CD14-positive monocyte (primary cell): Measurements from ENCODE around the gene PPOX. TPM values are rescaled to one million over a fixed set of nuclear protein-coding genes. Genes with fewer than 3 reads are reported as not detected.

Experiments
- DNase-seq, 3 donors: peaks; one replicate each; pipeline ENCODE4 v3.0.0-alpha.2; 2011 to 2022
- H2AFZ ChIP-seq: 2 replicates; pipeline ENCODE4 v1.6.0; 2012; ENCODE audit warnings: mild to moderate bottlenecking, low read depth, low read length, inconsistent platforms; ENCODE audit not compliant: insufficient read depth, poor library complexity, severe bottlenecking
- H3K27ac ChIP-seq, 2 donors: 1 replicate in 1 of 2; 2 replicates in 1 of 2; pipeline ENCODE4 v1.5.1; 2012 to 2013; ENCODE audit warnings: low read length in 2 of 2, control low read depth in 1 of 2, inconsistent platforms in 1 of 2, low read depth in 1 of 2, mild to moderate bottlenecking in 1 of 2
- H3K27me3 ChIP-seq, 2 donors: one replicate each; pipeline versions ENCODE4 v1.6.0 to v1.6.1; 2011 to 2013; ENCODE audit warnings: low read length in 2 of 2; ENCODE audit not compliant: control insufficient read depth in 2 of 2, insufficient read depth in 2 of 2
- H3K36me3 ChIP-seq, 2 donors: replicated peaks in 1 of 2; 1 replicate in 1 of 2; 2 replicates in 1 of 2; pipeline versions ENCODE4 v1.5.1 to v1.6.1; 2012 to 2013; ENCODE audit warnings: low read length in 2 of 2, control low read depth in 1 of 2, inconsistent platforms in 1 of 2, mild to moderate bottlenecking in 1 of 2; ENCODE audit not compliant: insufficient read depth in 2 of 2, control insufficient read depth in 1 of 2
- H3K4me1 ChIP-seq, 2 donors: 1 replicate in 1 of 2; 2 replicates in 1 of 2; pipeline versions ENCODE4 v1.5.1 to v1.6.1; 2012 to 2013; ENCODE audit warnings: low read length in 2 of 2, control low read depth in 1 of 2, inconsistent platforms in 1 of 2, mild to moderate bottlenecking in 1 of 2, moderate library complexity in 1 of 2; ENCODE audit not compliant: insufficient read depth in 2 of 2, control insufficient read depth in 1 of 2
- H3K4me2 ChIP-seq: replicated peaks from 2 replicates; pipeline ENCODE3; 2012; ENCODE audit warnings: low read length, moderate library complexity, mild to moderate bottlenecking; ENCODE audit not compliant: poor library complexity, severe bottlenecking; ENCODE audit errors: extremely low read depth
- H3K4me3 ChIP-seq, 3 experiments: fragments of 200-600 bp in 1 of 3; sonication (generic) in 1 of 3; replicated peaks in 1 of 3; 1 replicate in 2 of 3; 2 replicates in 1 of 3; pipeline ENCODE4 v1.5.1; 2011 to 2013; ENCODE audit warnings: low read length in 3 of 3, mild to moderate bottlenecking in 3 of 3, control low read depth in 2 of 3, low read depth in 2 of 3, inconsistent platforms in 1 of 3, moderate library complexity in 1 of 3
- H3K79me2 ChIP-seq: 2 replicates; pipeline ENCODE4 v1.6.0; 2012; ENCODE audit warnings: mild to moderate bottlenecking, control low read depth, inconsistent platforms, low read length, moderate library complexity; ENCODE audit not compliant: insufficient read depth
- H3K9ac ChIP-seq: 2 replicates; pipeline ENCODE4 v1.6.0; 2017; ENCODE audit warnings: low read length, mild to moderate bottlenecking; ENCODE audit not compliant: insufficient read depth, poor library complexity, severe bottlenecking
- H3K9me3 ChIP-seq, 2 donors: replicated peaks in 1 of 2; 1 replicate in 1 of 2; 2 replicates in 1 of 2; pipeline versions ENCODE4 v1.5.1 to v1.6.1; 2012 to 2013; ENCODE audit warnings: low read length in 2 of 2, control low read depth in 1 of 2; ENCODE audit not compliant: control insufficient read depth in 1 of 2, insufficient read depth in 1 of 2
- H4K20me1 ChIP-seq: 2 replicates; pipeline ENCODE4 v1.6.0; 2012; ENCODE audit warnings: mild to moderate bottlenecking, low read length, control low read depth, moderate library complexity; ENCODE audit not compliant: insufficient read depth
- H3K27ac Mint-ChIP-seq, 7 donors: one replicate each; pipeline ENCODE4 v1.8.0; 2020; ENCODE audit warnings: mild to moderate bottlenecking in 7 of 7, mixed read lengths in 7 of 7, moderate library complexity in 6 of 7, inconsistent platforms in 2 of 7
- H3K27me3 Mint-ChIP-seq, 3 donors: one replicate each; pipeline ENCODE4 v1.8.0; 2021 to 2022; ENCODE audit warnings: low read depth in 3 of 3, mild to moderate bottlenecking in 3 of 3, mixed read lengths in 3 of 3, moderate library complexity in 3 of 3, inconsistent platforms in 1 of 3
- H3K36me3 Mint-ChIP-seq, 2 donors: one replicate each; pipeline ENCODE4 v1.8.0; 2020; ENCODE audit warnings: mixed read lengths in 2 of 2, inconsistent platforms in 1 of 2, mild to moderate bottlenecking in 1 of 2
- H3K4me1 Mint-ChIP-seq: one replicate; pipeline ENCODE4 v1.8.0; 2020; ENCODE audit warnings: mild to moderate bottlenecking, mixed read lengths
- H3K4me3 Mint-ChIP-seq, 2 donors: one replicate each; pipeline ENCODE4 v1.8.0; 2020; ENCODE audit warnings: mild to moderate bottlenecking in 2 of 2, mixed read lengths in 2 of 2, moderate library complexity in 1 of 2
- H3K9me3 Mint-ChIP-seq, 7 donors: one replicate each; pipeline ENCODE4 v1.8.0; 2020 to 2022; ENCODE audit warnings: mixed read lengths in 7 of 7, mild to moderate bottlenecking in 6 of 7, moderate library complexity in 6 of 7, inconsistent platforms in 2 of 7
- CTCF ChIP-seq: fragments of 200-600 bp; IDR thresholded peaks from one replicate; pipeline ENCODE4 v1.8.0; 2022; ENCODE audit warnings: antibody characterized with exemption, mild to moderate bottlenecking
- WGBS: methylation state at CpG from one replicate; pipeline ENCODE4 v1.1.5; 2013; ENCODE audit warnings: missing lambda C conversion rate; ENCODE audit not compliant: insufficient coverage; 5-methylcytosine and 5-hydroxymethylcytosine counted together
- intact Hi-C, 2 donors: fragments of 100-400 bp; cut with micrococcal nuclease; formaldehyde crosslinking; loops; one replicate each; pipeline versions ENCODE4 v1.15.0 to v1.15.1; 2023
- polyA plus RNA-seq, 3 donors: library from polyadenylated mRNA; depleted of rRNA in 1 of 3; unstranded in 2 of 3; stranded (reverse) in 1 of 3; fragments of 300-500 nt in 2 of 3; fragments of >200 nt in 1 of 3; fragmentation: Illumina TruSeq in 2 of 3; gene quantifications; 1 replicate in 2 of 3; 2 replicates in 1 of 3; pipeline ENCODE4 v1.2.3, GENCODE V29; 2012 to 2021

The PPOX gene
- polyA plus RNA-seq, 3 donors, result 10.5 to 42.6 (median 10.8) TPM

DNA sequence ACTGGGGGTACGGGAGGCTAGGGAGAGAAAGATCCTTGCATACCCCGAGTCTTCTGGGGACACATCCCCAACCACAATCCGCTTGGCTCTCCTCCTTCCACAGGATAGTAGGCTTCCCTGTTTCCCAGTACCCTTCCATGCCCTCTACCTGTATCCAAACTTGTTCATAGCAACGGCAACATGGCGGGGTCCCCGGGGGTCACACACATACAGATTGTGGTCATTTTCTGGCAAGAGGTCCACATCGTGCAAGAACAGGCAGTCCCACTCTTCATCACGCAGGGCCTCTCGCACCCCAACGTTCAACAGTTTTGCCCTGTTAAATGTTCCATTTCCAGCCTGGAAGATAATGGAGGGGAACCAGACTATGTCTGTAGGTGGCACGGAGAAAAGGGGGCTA lies 7.5 kb downstream of the PPOX start:
- Histone ChIP-seq H3K79me2 (peaks cover 19% of the 10 kb centered on the region), H3K36me3 (peaks cover 55 to 72% of the 10 kb centered on the region in 2 donors), H4K20me1 (no peaks in the 10 kb centered on the region), H3K9me3 (no peaks in the 10 kb centered on the region), H2AFZ (no peak overlapping the region), H3K4me3 (no peak overlapping the region), H3K9ac (no peak overlapping the region), H3K27ac (no peak overlapping the region), H3K4me2 (no peak overlapping the region), H3K27me3 (no peaks in the 10 kb centered on the region), H3K4me1 (peaks cover 20 to 23% of the 10 kb centered on the region in 2 donors)
- TF ChIP-seq CTCF, result no peak
- intact Hi-C loops, result no loop called here
- H3K4me1 Mint-ChIP-seq, result peaks cover 23% of the 10 kb centered on the region
- peak overlapping the region in 1 of 7 donors; percentile 1 for H3K27ac Mint-ChIP-seq
- no peaks in the 10 kb centered on the region for H3K9me3 Mint-ChIP-seq
- DNase-seq, result no peak
- no peaks in the 10 kb centered on the region for H3K27me3 Mint-ChIP-seq
- H3K36me3 Mint-ChIP-seq, result peaks cover 61 to 70% of the 10 kb centered on the region in 2 donors
- 95% methylated on average over 7 of the region's 11 CpGs for WGBS
- H3K4me3 Mint-ChIP-seq, result no peak overlapping the region

- Mint-ChIP-seq H3K4me1 (peaks cover 23% of the 10 kb centered on the region), H3K27me3 (no peaks in the 10 kb centered on the region), H3K9me3 (no peaks in the 10 kb centered on the region), H3K36me3 (peaks cover 55 to 61% of the 10 kb centered on the region in 2 donors), H3K27ac (peak overlapping the region in 1 of 7 donors; percentile 8), H3K4me3 (no peak overlapping the region)
- Histone ChIP-seq H2AFZ (no peak overlapping the region), H3K4me2 (no peak overlapping the region), H3K36me3 (peaks cover 55 to 61% of the 10 kb centered on the region in 2 donors), H3K9ac (no peak overlapping the region), H3K4me1 (peaks cover 20 to 23% of the 10 kb centered on the region in 2 donors), H3K27me3 (no peaks in the 10 kb centered on the region), H4K20me1 (no peaks in the 10 kb centered on the region), H3K79me2 (peaks cover 19% of the 10 kb centered on the region), H3K27ac (no peak overlapping the region), H3K4me3 (no peak overlapping the region), H3K9me3 (no peaks in the 10 kb centered on the region)
- WGBS, result 99% methylated on average over 10 of the region's 11 CpGs
- intact Hi-C loops, result no loop called here
- no peak for DNase-seq
- no peak for TF ChIP-seq CTCF
Observed at GRCh38 chr1:161174911-161175310, 8.7 kb downstream of the PPOX start.
